Endothelial cell of umbilical vein (primary cell): ENCODE measurements around the gene DNAJB8. TPM values are rescaled to one million over a fixed set of nuclear protein-coding genes. Genes with fewer than 3 reads are reported as not detected.

Experiments used
- BruUV-seq: library from RNA; stranded (reverse); fragments of 400-500 nt; replicated peaks from 2 replicates; lab custom pipeline; 2021; lab: Mats Ljungman, UMichigan
- CTCF ChIA-PET: fragments of 300-600, 350-600 bp; sonication (Branson Sonifier 250); formaldehyde crosslinking; loops from one replicate; lab custom pipeline; 2021; ENCODE audit warnings: antibody characterized with exemption, inconsistent platforms; lab: Charles Lee
- POLR2A ChIA-PET: fragments of 300-600, 350-600 bp; sonication (Branson Sonifier 250); formaldehyde crosslinking; loops from one replicate; lab custom pipeline; 2021; ENCODE audit warnings: antibody characterized with exemption, inconsistent platforms; lab: Charles Lee
- DNase-seq: peaks from one replicate; pipeline ENCODE4 v3.0.0-alpha.2; 2011; ENCODE audit warnings: low read depth, low spot score
- FAIRE-seq: peaks from 2 replicates; lab custom pipeline; 2011; peaks lifted over from hg19 to GRCh38; lab: Jason Lieb, UNC
- H2AFZ ChIP-seq: 2 replicates; pipeline ENCODE4 v1.6.0; 2012; ENCODE audit warnings: low read depth, low read length, control low read depth, inconsistent platforms
- H3K27ac ChIP-seq: 2 replicates; pipeline ENCODE4 v1.5.1; 2011; ENCODE audit warnings: low read depth, mild to moderate bottlenecking, control low read depth, low read length, moderate library complexity; ENCODE audit not compliant: insufficient read depth
- H3K27me3 ChIP-seq, 2 experiments: 2 replicates each; pipeline versions ENCODE4 v1.6.0 to v1.6.1; 2011; ENCODE audit warnings: low read length in 2 of 2, mixed read lengths in 1 of 2; ENCODE audit not compliant: control insufficient read depth in 2 of 2, insufficient read depth in 2 of 2
- H3K36me3 ChIP-seq, 2 experiments: 2 replicates in 1 of 2; 3 replicates in 1 of 2; pipeline ENCODE4 v1.5.1; 2011; ENCODE audit warnings: low read length in 2 of 2, mild to moderate bottlenecking in 1 of 2, moderate library complexity in 1 of 2; ENCODE audit not compliant: control insufficient read depth in 2 of 2, insufficient read depth in 2 of 2; ENCODE audit errors: extremely low read depth in 1 of 2
- H3K4me1 ChIP-seq: 3 replicates; pipeline ENCODE4 v1.5.1; 2011; ENCODE audit warnings: mild to moderate bottlenecking, low read length; ENCODE audit not compliant: control insufficient read depth, insufficient read depth; ENCODE audit errors: extremely low read depth
- H3K4me2 ChIP-seq: 2 replicates; pipeline ENCODE4 v1.6.1; 2011; ENCODE audit warnings: low read length, control low read depth, mixed read lengths; ENCODE audit not compliant: insufficient read depth
- H3K4me3 ChIP-seq, 3 experiments: fragments of 200-600 bp in 1 of 3; sonication (generic), shearing (Covaris generic) in 1 of 3; replicated peaks in 1 of 3; 2 replicates each; pipeline ENCODE4 v1.5.1; 2011 to 2016; ENCODE audit warnings: control low read depth in 3 of 3, low read length in 3 of 3, mild to moderate bottlenecking in 2 of 3, inconsistent platforms in 1 of 3, low read depth in 1 of 3, moderate library complexity in 1 of 3; ENCODE audit not compliant: insufficient read depth in 1 of 3
- H3K79me2 ChIP-seq: 2 replicates; pipeline ENCODE4 v1.6.0; 2012; ENCODE audit warnings: low read length, inconsistent platforms; ENCODE audit not compliant: control insufficient read depth, insufficient read depth
- H3K9ac ChIP-seq: replicated peaks from 2 replicates; pipeline ENCODE3; 2011; ENCODE audit warnings: low read length, control low read depth; ENCODE audit not compliant: insufficient read depth; ENCODE audit errors: extremely low read depth
- H3K9me1 ChIP-seq: replicated peaks from 3 replicates; pipeline ENCODE4 v1.6.0; 2011; ENCODE audit warnings: mild to moderate bottlenecking, low read length; ENCODE audit not compliant: control insufficient read depth, insufficient read depth; ENCODE audit errors: extremely low read depth
- H3K9me3 ChIP-seq: replicated peaks from 2 replicates; pipeline ENCODE4 v1.5.1; 2012; ENCODE audit warnings: low read length, inconsistent platforms; ENCODE audit not compliant: control insufficient read depth, insufficient read depth
- H4K20me1 ChIP-seq: replicated peaks from 2 replicates; pipeline ENCODE3; 2011; ENCODE audit warnings: mild to moderate bottlenecking, low read length; ENCODE audit not compliant: control insufficient read depth, insufficient read depth; ENCODE audit errors: extremely low read depth
- CTCF ChIP-seq, 2 donors: IDR thresholded peaks; 1 replicate in 1 of 2; 2 replicates in 1 of 2; pipeline ENCODE4 v1.5.1; 2011; ENCODE audit warnings: low read length in 2 of 2, mild to moderate bottlenecking in 2 of 2, moderate library complexity in 2 of 2, control low read depth in 1 of 2, inconsistent platforms in 1 of 2, low read depth in 1 of 2; ENCODE audit not compliant: insufficient read depth in 1 of 2; ENCODE audit errors: extremely low read depth in 1 of 2
- EZH2 ChIP-seq: IDR thresholded peaks from 2 replicates; pipeline ENCODE4 v1.6.1; 2012; ENCODE audit warnings: borderline replicate concordance, low read depth, mild to moderate bottlenecking, moderate library complexity, low read length, inconsistent platforms; ENCODE audit not compliant: severe bottlenecking
- FOS ChIP-seq: IDR thresholded peaks from 2 replicates; pipeline ENCODE4 v1.6.1; 2011; ENCODE audit warnings: mild to moderate bottlenecking, low read length, moderate library complexity, borderline replicate concordance; ENCODE audit not compliant: insufficient read depth
- GATA2 ChIP-seq: IDR thresholded peaks from 2 replicates; pipeline ENCODE4 v1.7.0; 2011; ENCODE audit warnings: low read depth, mild to moderate bottlenecking, moderate library complexity, mixed read lengths, low read length; ENCODE audit not compliant: insufficient read length, insufficient read depth
- JUN ChIP-seq: IDR thresholded peaks from 2 replicates; pipeline ENCODE4 v1.6.1; 2011; ENCODE audit warnings: borderline replicate concordance, low read depth; ENCODE audit not compliant: insufficient read length, insufficient read depth
- MAX ChIP-seq: IDR thresholded peaks from 2 replicates; pipeline ENCODE4 v1.6.1; 2011; ENCODE audit not compliant: insufficient read depth, insufficient read length
- MYC ChIP-seq: IDR thresholded peaks from one replicate; pipeline ENCODE4 v1.6.1; 2011; ENCODE audit warnings: mild to moderate bottlenecking, low read depth, low read length
- POLR2A ChIP-seq: IDR thresholded peaks from 2 replicates; pipeline ENCODE4 v1.6.1; 2012; ENCODE audit warnings: low read depth, mild to moderate bottlenecking, control low read depth, low read length
- POLR2AphosphoS5 ChIP-seq: IDR thresholded peaks from 2 replicates; pipeline ENCODE4 v1.6.1; 2012; ENCODE audit warnings: low read depth, mild to moderate bottlenecking, control low read depth, low read length, moderate library complexity; ENCODE audit not compliant: insufficient read depth
- dilution Hi-C: fragments of 300-500 bp; cut with MboI; formaldehyde crosslinking; loops from one replicate; pipeline ENCODE4 v1.15.0; 2019; ENCODE audit warnings: low sequenced_read_pairs; ENCODE audit not compliant: extremely low pct_ligation_motif_present
- intact Hi-C: fragments of 100-400 bp; cut with micrococcal nuclease; formaldehyde crosslinking; loops from one replicate; pipeline ENCODE4 v1.10.0; 2022
- polyA plus RNA-seq, 4 experiments: library from polyadenylated mRNA; depleted of rRNA in 3 of 4; stranded (reverse) in 3 of 4; unstranded in 1 of 4; fragments of >200 nt; gene quantifications; 2 replicates each; pipeline versions ENCODE4 v1.2.1 to v1.2.3, GENCODE V29; 2011 to 2012; ENCODE audit warnings: missing spikeins in 1 of 4
- total RNA-seq: library from RNA; stranded (reverse); gene quantifications from 2 replicates; pipeline ENCODE4 v1.2.3, GENCODE V29; 2021

DNAJB8 gene
- total and polyA plus RNA-seq, 2 donors (not counting 3 experiments of a cell fraction or from before 2014, with no cell fraction given): not detected

- Histone ChIP-seq H2AFZ (no peak overlapping the region), H3K4me3 (peak overlapping the region in 1 of 3 experiments; percentile 11), H3K9ac (no peak overlapping the region), H3K4me1 (no peaks in the 10 kb centered on the region), H3K36me3 (no peaks in the 10 kb centered on the region), H3K4me2 (no peak overlapping the region), H3K27me3 (peaks cover 29 to 34% of the 10 kb centered on the region in 2 experiments), H4K20me1 (no peaks in the 10 kb centered on the region), H3K79me2 (no peaks in the 10 kb centered on the region), H3K27ac (no peak overlapping the region), H3K9me1 (no peaks in the 10 kb centered on the region), H3K9me3 (no peaks in the 10 kb centered on the region)
- no peak for FAIRE-seq
- no peak for TF ChIP-seq JUN
- TF ChIP-seq EZH2: peak; percentile 92
- no TSS peak for BruUV-seq
- CTCF ChIA-PET: interaction anchor here (0.8 to 2.9 kb wide), 5 partner anchors 50 to 152 kb away, joined by 3 to 10 read pairs (median 6); no protein-coding TSS in a partner anchor
- DNase-seq: no peak
- intact Hi-C loops (no loop called here), dilution Hi-C loops (loop anchor here (25.0 kb wide), 1 partner anchor 155 kb away; no protein-coding TSS in a partner anchor)
- POLR2A ChIA-PET: no interaction called here
Measured at GRCh38 chr3:128432301-128432970, 34.3 kb downstream of the DNAJB8 start.

GRCh38 chr3:128431803-128432300 is 34.8 kb downstream of the DNAJB8 start:
- Histone ChIP-seq H3K4me1 (no peaks in the 10 kb centered on the region), H3K9me1 (no peaks in the 10 kb centered on the region), H2AFZ (no peak overlapping the region), H3K36me3 (no peaks in the 10 kb centered on the region), H3K27me3 (peaks cover 29 to 34% of the 10 kb centered on the region in 2 experiments), H3K27ac (no peak overlapping the region), H4K20me1 (no peaks in the 10 kb centered on the region), H3K4me3 (no peak overlapping the region), H3K4me2 (no peak overlapping the region), H3K9ac (no peak overlapping the region), H3K79me2 (no peaks in the 10 kb centered on the region), H3K9me3 (no peaks in the 10 kb centered on the region)
- intact Hi-C loops (no loop called here), dilution Hi-C loops (loop anchor here (25.0 kb wide), 1 partner anchor 155 kb away; no protein-coding TSS in a partner anchor)
- TF ChIP-seq POLR2A (no peak), MAX (no peak), JUN (no peak), EZH2 (no peak), GATA2 (no peak), CTCF (IDR thresholded peaks at IDR 0.05; ENCODE audit: extremely low read depth in 1 of 2, insufficient read depth in 1 of 2, low read depth in 1 of 2, low read length in 2 of 2) (no peak), POLR2AphosphoS5 (no peak), FOS (no peak), MYC (no peak)
- BruUV-seq: no TSS peak
- ChIA-PET CTCF (interaction anchor here (1.4 to 2.9 kb wide), 3 partner anchors 51 to 152 kb away, joined by 5 to 10 read pairs (median 7); no protein-coding TSS in a partner anchor), POLR2A (no interaction called here)
- FAIRE-seq (no peak), DNase-seq (no peak)
